NCI-H1417 treated with DMSO at 0.1 percent for 48 hours (cell line): ENCODE results near the gene DTWD1.
"Not testable (repeated sequence)": the region's sequence is repeated elsewhere in the genome, so short reads cannot be mapped to it uniquely, and the experiment has no call there.

Experiments
- DNase-seq: peaks from one replicate; lab custom pipeline; 2025; lab: John Stamatoyannopoulos, UW

Gene DTWD1

GRCh38 chr15:49646891-49647290 is 26.0 kb downstream of the DTWD1 start:
- DNase-seq = no peak

- DNase-seq = no peak
These were observed 29.1 kb downstream of the DTWD1 start for GRCh38 chr15:49649987-49650386.

- DNase-seq = no peak
These were observed 29.8 kb downstream of the DTWD1 start for GRCh38 chr15:49650676-49651075.

- DNase-seq = no peak
These were observed 32.1 kb downstream of the DTWD1 start for GRCh38 chr15:49652922-49653321.

- no peak for DNase-seq
These were observed 35.9 kb downstream of the DTWD1 start for GRCh38 chr15:49656734-49657133.

GRCh38 chr15:49664716-49665115 is 43.9 kb downstream of the DTWD1 start:
- DNase-seq = no peak

GRCh38 chr15:49666486-49666885 is 45.6 kb downstream of the DTWD1 start:
- DNase-seq = not testable (repeated sequence)

GRCh38 chr15:49669288-49669687 is 48.4 kb downstream of the DTWD1 start:
- no peak for DNase-seq

- DNase-seq = no peak
These were observed 53.0 kb downstream of the DTWD1 start for GRCh38 chr15:49673861-49674260.

GRCh38 chr15:49674370-49674769 is 53.5 kb downstream of the DTWD1 start:
- DNase-seq = no peak

GRCh38 chr15:49675041-49675440 is 54.2 kb downstream of the DTWD1 start:
- DNase-seq = no peak

GRCh38 chr15:49678655-49679054 is 57.8 kb downstream of the DTWD1 start:
- no peak for DNase-seq

- no peak for DNase-seq
These were observed 65.8 kb downstream of the DTWD1 start for GRCh38 chr15:49686599-49686998.

GRCh38 chr15:49688135-49688790 is 67.4 kb downstream of the DTWD1 start:
- DNase-seq = no peak

GRCh38 chr15:49692514-49693090 is 71.8 kb downstream of the DTWD1 start:
- DNase-seq = no peak

- DNase-seq = no peak
These were observed 72.7 kb downstream of the DTWD1 start for GRCh38 chr15:49693498-49693897.

- no peak for DNase-seq
These were observed 75.6 kb downstream of the DTWD1 start for GRCh38 chr15:49696433-49696832.

GRCh38 chr15:49697121-49697520 is 76.3 kb downstream of the DTWD1 start:
- DNase-seq = no peak

- not testable (repeated sequence) for DNase-seq
These were observed 82.1 kb downstream of the DTWD1 start for GRCh38 chr15:49702982-49703381.
